ENCODE results near the gene L3MBTL3.
A peak's percentile ranks its signal among the peaks of the same experiment; 100 is the strongest.
"Not testable (repeated sequence)": the region's sequence is repeated elsewhere in the genome, so short reads cannot be mapped to it uniquely, and the experiment has no call there.

The L3MBTL3 gene

DNA sequence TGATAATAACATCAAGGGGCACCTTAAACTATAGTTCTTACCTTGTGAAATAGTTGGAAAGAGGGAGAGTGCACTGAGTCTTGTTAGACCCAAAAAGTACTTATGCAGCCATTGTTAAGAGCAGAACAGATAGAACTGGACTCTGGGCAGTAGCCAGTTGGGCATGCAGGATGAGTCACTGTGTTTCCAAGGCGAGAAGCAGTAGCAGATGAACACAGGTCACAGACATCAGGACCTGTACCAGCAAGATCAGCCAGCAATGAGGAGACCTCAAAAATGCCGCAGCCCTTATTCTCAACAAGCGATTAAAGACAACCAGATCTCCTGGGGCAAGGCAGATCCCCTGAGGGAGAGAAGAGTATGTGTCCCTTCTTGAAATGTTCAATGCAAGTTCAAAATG, 125.3 kb downstream of the L3MBTL3 start:
- DNase-seq, result no peak

DNA sequence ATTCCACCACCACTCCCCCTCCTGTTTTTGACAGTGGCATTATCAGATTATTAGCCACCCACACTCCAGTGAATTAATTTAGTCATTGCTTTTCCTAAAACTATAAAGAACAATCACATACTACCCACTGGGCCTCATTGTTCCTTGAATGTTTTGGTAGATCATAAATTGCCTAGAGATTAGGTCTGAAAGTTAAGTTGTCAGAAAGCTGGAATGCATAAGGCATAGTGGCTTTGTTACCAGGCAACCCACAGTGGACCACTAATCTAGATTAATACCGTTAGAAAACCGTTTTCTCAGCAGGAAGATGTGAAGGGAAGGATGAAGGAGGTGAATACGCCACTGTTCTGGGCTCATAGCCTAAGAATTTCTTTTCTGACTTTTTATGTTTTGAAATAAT, 128.7 kb downstream of the L3MBTL3 start:
- DNase-seq, result no peak

DNA sequence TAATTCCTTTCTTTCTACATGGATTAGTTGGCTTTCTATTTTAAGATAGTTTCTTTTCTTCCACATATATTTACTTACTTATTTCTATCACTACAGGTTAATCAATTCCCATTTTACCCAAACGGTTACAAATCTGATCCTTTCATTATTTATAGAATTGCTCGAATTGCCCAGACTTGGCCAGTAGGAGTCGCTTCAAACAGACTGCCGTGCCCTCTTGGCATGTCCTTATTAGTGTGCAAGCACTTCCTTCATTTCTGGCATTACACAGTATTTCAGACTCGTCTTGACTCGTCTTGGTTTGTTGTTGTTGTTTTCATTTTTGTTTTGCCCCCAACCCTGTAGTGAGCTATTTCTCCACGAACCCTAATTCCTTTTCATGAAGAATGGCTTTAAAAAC, 129.8 kb downstream of the L3MBTL3 start:
- no peak for DNase-seq

DNA sequence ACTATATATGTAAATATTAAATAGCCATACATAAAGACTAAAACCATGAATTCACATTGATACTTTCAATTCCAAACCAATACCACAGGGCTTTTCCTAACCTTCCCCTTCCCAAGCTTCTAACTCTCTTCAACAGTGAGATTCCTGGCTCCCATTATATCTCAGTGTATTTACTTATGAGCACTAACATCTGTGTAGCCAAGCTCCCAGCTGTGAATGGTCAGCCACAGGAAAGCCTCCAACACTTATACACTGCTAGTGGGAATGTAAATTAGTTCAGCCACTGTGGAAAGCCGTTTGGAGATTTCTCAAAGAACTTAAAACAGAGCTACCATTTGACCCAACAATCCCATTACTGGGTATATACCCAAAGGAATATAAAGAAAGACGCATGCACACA, 130.6 kb downstream of the L3MBTL3 start:
- DNase-seq, result not testable (repeated sequence)

DNA sequence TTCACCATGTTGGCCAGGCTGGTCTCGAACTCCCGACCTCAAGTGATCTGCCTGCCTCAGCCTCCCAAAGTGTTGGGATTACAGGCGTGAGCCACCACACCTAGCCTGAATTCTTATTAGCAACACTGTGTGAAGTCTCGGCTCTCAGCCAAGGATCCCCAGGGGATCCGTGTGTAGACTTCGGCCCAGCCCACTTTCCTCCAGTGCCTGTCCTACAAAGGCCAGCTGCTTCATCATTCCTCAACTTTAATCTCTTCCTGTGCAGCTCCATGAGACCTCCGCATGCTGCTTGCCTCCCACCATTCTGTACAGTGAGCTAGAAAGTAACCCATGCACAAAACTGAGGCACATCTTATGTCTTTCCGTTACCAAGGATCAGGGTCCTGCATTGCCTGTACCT, 132.5 kb downstream of the L3MBTL3 start:
- no peak for DNase-seq

DNA sequence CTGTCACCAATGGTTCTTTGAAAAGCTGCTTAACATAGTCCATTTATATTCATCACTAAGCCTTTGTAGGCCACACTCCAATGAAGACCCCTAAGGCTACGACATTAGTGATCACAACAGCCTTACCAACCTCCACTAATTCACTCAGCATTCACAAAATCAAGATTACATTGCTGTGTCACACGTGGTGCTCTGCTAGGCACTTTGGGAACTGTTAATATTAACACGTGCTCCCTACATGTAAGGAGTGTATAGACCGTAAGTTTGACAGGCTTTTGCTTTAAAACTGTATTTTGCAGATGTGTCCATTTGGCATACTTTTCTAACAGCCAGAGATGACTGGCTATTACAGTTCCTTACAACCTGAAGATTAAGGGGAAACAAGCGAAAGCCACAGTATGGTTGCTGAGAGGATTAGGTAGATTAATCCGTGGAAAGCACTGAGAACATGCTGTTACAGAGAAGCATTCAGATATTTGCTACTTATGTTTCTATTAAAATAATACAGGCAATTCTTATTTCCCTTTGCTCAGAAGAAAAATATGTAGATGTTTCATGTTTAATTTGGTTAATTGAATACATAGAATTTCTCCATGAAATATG, 134.6 kb downstream of the L3MBTL3 start:
- no peak for DNase-seq

DNA sequence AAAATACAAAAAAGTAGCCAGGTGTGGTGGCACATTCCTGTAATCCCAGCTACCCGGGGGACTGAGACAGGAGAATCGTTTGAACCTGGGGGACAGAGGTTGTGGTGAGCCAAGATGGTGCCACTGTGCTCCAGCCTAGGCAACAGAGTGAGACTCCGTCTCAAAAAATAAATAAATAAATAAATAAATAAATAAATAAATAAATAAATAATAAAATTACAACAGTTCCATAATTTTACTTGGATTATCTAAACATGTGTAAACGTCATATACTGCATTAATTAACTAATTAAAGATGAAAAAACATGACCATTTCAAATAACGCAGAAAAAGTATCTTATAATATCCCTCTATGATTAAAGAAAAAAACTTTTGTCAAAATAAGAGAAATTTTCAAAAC, 138.5 kb downstream of the L3MBTL3 start:
- DNase-seq, result no peak

DNA sequence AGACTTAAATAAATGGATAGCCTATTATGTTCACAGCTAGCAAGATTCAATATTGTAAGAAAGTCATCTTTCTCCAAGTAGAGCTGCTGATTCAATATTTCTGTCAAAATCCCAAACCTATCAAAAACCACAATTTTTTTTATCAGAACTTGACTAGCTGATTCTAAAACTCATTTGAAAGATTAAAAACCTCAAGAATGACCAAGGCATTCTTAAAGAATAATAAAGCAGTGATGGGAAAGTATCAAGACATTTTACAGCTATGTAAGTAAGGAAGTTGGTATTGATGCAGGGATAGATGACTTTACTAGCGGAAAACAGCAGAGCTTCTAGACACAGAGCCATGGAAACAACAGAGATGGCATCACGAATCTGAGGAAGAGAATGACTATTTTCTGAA, 139.7 kb downstream of the L3MBTL3 start:
- no peak for DNase-seq

DNA sequence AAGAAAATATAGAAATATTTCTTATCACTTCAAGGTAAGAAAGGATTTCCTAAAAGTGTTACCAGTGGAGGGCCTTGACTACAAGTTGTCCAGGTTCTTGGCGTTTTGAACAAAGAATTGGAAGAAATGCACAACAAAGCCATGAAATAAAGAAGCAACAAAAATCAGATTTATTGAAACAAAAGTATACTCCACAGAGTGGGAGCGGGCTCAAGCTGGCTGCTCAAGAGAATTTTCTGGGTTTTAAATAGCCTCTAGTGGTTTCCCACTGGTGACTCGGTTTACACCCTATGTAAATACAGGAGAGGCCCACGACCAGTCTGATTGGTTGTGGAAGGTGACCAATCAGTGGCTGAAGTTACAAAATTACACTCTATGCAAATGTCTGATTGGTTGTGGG, 140.2 kb downstream of the L3MBTL3 start:
- no peak for DNase-seq

DNA sequence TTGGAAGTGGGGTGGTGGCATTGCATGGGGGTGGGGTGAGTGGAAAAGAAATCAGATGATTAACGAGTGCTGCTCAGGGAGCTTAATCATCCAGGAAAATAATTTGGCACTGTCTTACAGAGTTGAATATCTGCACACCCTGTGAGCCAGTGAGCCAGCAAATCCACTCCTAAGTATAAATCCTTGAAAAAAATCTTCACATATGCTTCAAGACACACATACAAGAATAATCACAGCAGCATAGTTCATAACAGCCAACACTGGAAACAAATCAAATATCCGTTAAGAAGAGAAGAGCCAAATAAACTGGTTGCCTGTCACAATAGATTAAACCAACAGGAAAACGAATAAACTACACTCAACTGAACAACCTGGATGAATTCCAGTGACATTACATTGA, 141.6 kb downstream of the L3MBTL3 start:
- DNase-seq, result no peak

DNA sequence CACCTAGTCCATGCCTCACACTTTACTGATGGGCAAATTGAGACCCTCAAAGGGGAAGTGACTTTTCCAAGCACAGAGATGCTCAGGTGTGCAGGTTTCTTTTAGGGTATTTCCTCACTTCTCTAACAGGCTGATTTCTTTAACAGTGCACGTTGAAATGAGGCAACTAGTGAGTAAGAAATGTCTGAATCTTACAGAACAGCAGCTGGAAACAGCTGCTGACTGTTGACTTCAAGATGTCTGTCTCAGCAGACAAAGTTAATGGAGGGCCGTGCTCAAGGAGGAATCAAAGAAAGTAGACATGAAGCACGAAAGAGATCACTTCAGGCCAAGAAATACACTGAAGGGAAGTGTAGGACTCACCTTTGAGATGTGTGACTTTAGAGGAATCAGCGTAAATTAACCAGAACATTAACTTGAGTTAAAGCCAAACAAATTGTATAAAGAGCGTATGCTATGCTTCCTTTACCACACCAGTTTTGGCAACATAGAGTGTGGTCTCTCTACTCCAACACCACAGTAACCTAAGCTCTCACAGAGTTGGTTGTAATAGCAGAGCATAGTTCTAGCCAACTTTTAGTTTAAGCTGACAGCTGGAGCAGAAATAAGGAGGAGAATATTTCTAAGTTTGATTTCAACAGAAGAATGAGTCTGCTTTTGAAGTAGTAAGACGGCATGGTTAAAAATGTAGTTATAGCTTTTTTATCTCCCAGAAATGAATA, 143.5 kb downstream of the L3MBTL3 start:
- DNase-seq, result no peak

DNA sequence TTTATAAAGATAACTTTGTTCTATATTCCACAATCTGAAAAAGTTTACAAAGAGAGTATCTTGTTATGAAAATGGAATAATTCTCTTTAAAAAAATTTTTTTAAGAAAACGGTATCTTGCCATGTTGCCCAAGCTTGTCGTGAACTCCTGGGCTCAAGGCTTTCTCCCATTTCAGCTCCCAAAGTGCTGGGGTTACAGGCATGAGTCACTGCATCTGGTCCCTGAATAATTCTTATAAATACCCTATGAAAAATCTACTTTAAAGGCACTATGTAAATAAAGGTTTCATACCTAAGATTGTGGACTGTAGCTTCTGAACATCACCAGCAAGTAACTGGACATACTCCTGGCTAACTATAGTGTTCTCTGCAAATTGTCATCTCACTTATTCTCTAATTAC, 144.0 kb downstream of the L3MBTL3 start:
- DNase-seq, result no peak

DNA sequence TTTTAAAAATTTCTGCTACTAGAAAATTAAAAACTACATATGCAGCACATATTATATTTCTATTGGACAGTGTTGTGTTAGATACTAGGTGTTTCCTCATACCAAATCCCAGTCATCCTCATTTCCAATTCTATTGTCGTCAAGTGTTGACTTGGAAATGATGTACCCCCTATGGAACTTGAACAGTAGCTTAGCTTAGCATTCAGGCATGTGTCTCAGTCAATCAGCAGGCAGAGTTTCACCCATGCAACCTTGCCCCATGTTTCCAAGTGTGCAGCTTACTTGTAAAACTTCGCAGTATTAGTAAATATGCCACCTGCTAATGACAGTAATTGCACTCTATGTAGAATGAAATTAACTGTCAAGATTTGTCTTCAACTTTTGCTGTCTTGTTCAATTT, 144.9 kb downstream of the L3MBTL3 start:
- no peak for DNase-seq

DNA sequence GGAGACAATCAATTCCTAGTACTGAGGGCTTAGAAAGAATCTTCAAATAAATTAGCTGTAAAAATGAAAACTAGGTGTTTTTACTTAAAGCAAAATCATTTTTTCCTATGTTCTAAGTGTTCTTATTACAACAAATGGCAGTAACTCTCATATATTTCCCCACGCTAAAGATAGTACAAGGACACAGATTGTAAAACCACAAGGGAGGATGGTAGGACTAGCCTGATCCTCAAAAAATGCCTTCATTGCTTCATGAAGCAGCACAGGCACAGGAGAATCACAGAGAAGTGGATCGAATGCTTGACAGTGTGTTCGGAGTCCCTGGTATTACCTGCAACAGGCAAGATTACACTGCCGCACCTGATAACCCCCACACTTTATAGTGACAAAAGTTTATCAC, 145.9 kb downstream of the L3MBTL3 start:
- DNase-seq, result no peak

DNA sequence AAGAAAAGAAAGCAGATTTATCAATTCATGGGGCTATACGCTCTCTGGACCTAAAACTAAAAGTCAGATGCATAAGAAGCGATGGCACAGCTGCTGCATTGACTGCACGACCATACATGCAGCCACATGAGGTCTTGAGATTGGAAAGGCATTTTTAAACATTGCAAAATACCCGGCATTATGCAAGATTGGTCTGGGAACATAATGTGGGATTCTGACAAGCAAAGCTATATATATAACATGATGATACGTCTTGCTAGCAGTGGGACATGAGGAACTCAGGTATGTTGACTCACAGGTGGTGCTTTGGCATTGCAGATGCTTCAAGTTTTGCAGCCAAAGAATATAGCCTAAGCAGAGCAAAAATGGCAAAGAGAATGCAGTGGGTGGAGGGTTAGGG, 149.3 kb downstream of the L3MBTL3 start:
- no peak for DNase-seq

DNA sequence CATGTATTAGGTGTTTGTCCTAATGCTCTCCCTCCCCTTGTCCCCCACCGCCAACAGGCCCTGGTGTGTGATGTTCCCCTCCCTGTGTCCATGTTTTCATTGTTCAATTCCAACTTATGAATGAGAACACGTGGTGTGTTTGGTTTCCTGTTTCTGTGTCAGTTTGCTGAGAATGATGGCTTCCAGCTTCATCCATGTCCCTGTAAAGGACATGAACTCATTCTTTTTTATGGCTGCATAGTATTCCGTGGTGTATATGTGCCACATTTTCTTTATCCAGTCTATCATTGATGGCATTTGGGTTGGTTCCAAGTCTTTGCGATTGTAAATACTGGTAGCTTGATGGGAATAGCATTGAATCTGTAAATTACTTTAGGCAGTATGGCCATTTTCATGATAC, 151.8 kb downstream of the L3MBTL3 start:
- not testable (repeated sequence) for DNase-seq

DNA sequence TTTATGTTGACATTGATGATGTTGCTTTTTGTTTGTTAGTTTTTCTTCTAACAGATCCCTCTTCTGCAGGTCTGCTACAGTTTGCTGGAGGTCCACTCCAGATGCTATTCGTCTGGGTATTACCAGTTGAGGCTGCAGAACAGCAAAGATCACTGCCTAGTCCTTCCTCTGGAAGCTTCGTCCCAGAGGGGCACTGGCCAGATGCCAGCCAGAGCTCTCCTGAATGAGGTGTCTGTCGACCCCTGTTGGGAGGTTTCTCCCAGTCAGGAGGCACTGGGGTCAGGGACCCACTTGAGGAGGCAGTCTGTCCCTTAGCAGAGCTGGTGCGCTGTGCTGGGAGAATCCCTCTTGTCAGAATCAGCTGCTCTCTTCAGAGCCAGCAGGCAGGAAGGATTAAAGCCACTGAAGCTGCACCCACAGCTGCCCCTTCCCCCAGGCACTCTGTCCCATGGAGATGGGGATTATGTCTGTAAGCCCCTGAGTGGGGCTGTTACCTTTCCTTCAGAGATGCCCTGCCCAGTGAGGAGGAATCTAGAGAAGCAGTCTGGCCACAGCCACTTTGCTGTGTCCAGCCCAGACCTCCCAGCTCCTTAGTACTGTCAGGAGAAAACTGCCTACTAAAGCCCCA, 155.1 kb downstream of the L3MBTL3 start:
- not testable (repeated sequence) for DNase-seq

DNA sequence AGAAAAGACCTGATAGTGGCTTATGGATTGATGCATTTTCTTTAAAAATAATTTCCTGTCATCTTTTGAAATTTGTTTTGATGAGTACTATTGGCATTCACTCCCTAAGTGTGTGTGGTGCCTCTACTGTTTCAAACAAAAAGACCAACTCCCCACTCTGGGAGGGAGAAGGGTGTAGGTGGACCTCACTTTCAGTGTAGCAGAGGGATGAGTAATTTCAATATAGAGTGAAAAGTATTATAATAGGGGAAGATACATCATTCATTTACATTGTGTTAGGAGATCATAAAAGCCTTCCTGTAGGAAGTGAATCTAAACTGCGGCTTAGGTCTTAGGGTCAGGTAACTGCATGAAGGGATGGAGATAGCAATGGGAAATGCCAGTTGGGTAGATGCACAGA, 158.0 kb downstream of the L3MBTL3 start:
- DNase-seq, result no peak

DNA sequence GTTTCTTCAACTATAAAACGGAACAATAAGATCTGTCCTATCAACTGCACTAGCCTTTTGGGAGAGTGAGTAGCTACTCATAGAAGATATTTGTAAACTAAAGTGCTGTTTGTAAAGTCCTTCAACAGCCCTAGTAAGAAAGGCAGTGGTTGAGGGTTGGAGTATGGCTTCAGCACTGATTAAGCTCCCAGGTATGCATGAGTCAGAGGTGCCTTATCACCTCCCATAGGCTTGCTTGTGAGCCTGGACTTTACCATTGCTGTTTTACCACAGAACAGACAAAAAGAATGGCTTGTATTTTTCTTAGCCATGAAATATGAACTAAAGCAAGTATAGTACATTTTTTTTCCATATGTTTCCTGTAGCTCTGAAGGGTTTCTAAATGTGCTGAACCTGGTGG, 160.3 kb downstream of the L3MBTL3 start:
- DNase-seq, result no peak

DNA sequence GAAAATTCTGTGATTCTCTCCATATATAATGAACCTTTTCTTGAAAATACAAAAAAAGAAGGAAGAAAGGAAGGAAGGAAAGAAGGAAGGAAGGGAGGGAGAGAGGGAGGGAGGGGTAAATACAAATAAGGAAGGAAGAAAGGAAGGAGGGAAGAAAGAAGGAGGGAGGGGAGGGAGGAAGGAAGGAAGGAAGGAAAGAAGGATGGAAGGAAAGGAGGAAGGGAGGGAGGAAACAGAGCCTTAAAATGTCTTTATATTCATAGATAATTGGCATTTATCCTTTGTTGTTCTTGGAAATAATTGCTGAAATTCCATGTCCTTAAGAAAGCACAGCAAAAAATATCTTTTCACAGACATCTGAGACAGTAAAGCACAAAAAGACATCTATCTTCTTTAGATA, 164.1 kb downstream of the L3MBTL3 start:
- DNase-seq, result no peak

DNA sequence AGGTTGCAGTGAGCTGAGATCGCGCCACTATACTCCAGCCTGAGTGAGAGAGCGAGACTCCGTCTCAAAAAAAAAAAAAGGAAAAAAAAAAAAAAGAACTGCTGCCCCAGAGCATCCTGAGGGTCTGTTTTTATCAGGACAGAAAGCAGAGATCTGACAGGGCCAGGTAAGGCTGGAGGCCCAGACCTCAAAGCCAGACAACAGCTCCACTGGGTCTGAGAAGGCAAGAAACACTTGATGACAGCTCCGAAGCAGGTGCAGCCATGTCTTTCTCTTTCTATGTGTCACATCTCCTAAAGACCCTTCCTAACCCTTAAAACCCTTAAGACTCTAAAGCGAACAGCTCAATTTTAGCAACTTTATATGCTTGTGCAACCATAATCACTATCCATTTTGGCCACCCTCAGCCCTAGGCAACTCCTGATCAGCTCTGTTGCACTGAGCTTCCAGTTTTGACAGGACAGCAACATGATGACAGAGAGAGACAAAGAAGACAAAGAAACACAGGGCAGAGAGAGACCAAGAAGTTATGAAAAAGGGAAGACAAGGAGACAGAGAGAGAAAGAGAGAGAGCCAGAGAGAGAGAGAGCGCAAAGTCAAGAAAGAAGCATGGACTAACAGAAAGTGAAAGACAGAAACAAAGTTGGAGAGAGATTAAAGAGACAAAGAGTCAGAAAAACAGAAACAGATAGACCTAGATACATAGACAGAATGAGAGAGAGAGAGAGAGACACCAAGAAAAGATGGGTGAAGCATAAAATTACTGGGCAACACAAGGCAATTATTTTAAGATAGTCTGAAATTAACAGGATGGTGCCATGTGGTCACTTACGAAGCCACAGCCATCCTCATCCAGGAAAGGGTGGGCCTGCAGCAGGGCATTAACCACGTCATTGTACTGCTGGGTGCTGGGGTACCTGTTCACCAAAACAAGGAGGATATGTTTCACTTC, 165.2 kb downstream of the L3MBTL3 start:
- DNase-seq, result peak; percentile 47

DNA sequence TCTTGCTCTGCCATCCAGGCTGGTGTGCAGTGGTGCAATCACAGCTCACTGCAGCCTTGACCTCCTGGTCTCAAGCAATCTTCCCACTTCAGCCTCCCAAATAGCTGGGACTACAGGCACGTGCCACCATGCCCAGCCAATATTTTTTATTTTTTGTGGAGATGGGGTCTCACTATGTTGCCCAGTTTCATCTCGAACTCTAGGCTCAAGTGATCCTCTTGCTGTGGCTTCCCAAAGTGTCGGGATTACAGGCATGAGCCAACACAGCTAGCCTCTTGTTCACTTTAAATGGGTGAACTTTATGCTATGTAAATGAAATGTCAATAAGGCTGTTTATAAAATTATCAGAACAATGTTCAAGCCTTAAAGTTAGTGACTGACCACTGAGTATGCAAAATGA, 167.3 kb downstream of the L3MBTL3 start:
- DNase-seq, result no peak
